AG04449 (cell line): ENCODE measurements around the gene HCK.

ENCODE experiments used
- CTCF ChIA-PET: fragments of 350-600 bp; formaldehyde crosslinking; extraction: SDS; loops from one replicate; lab custom pipeline; 2021; ENCODE audit warnings: antibody characterized with exemption; lab: Yijun Ruan, JAX
- POLR2A ChIA-PET: fragments of 400-600, 350-600 bp; formaldehyde crosslinking; extraction: SDS; loops from one replicate; lab custom pipeline; 2020; ENCODE audit warnings: antibody characterized with exemption, inconsistent platforms; lab: Yijun Ruan, JAX
- DNase-seq: peaks from one replicate; pipeline ENCODE4 v3.0.0-alpha.2; 2010; ENCODE audit warnings: low read depth, low spot score
- H3K4me3 ChIP-seq: 2 replicates; pipeline ENCODE4 v1.5.1; 2011; ENCODE audit warnings: low read depth, mild to moderate bottlenecking, control low read depth, low read length
- TF ChIP-seq, protein P1 (sequence below): IDR thresholded peaks from one replicate; pipeline ENCODE4 v1.5.1; 2011; ENCODE audit warnings: mild to moderate bottlenecking, moderate library complexity, low read length, control low read depth, inconsistent platforms; ENCODE audit not compliant: insufficient read depth; ENCODE audit errors: missing control alignments

The HCK gene

DNA sequence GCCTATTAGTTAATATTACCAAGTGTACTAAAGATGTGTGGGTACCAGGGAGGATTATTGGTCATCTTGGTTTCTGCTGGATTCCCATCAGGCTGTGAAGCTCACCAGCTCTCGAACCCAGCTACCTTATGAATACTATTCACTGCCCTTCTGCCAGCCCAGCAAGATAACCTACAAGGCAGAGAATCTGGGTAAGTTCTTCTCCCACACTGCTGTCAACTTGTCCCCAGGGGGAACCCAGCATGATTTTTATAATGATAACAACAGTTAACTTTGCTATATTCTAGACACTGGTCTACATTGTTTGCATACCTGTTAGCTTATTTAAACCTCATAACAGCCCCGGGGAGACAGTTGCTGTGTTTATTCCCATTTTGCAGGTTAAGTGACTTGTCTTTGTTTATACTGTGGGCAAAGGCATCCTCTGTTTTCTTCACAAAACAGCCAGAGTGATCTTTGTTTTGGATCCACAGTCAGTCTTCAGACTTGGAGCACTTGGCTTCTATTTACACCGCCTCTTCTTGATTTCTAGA is 84.0 kb downstream of the HCK start:
- ChIA-PET CTCF (no interaction called here), POLR2A (no interaction called here)
- TF ChIP-seq, protein P1, sequence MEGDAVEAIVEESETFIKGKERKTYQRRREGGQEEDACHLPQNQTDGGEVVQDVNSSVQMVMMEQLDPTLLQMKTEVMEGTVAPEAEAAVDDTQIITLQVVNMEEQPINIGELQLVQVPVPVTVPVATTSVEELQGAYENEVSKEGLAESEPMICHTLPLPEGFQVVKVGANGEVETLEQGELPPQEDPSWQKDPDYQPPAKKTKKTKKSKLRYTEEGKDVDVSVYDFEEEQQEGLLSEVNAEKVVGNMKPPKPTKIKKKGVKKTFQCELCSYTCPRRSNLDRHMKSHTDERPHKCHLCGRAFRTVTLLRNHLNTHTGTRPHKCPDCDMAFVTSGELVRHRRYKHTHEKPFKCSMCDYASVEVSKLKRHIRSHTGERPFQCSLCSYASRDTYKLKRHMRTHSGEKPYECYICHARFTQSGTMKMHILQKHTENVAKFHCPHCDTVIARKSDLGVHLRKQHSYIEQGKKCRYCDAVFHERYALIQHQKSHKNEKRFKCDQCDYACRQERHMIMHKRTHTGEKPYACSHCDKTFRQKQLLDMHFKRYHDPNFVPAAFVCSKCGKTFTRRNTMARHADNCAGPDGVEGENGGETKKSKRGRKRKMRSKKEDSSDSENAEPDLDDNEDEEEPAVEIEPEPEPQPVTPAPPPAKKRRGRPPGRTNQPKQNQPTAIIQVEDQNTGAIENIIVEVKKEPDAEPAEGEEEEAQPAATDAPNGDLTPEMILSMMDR: no peak
- DNase-seq: no peak
- H3K4me3 ChIP-seq: no peak overlapping the region

DNA sequence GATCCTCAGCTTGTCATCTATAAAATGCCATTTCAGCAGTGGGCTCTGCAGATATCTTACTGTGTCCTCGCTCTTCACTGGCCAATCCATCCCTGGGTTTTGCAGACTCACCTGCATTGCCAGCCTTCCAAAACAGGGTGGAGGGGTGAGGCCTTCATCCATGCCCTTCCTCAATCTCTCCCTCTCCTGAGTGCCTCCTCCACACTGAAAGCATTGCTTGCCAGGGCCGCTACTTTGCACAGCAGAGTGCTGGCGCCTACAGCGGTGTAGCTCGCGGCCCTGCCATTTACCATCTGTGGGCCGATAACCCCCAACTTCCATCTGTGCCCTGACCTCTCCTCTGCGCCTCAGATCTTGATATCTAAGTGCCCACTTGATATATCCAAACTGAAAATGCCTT is 86.9 kb downstream of the HCK start:
- DNase-seq: no peak
- TF ChIP-seq, protein P1: no peak
- no peak overlapping the region for H3K4me3 ChIP-seq
- ChIA-PET POLR2A (interaction anchor here (1.1 kb wide), 1 partner anchor 16 kb away, joined by 4 read pairs; no protein-coding TSS in a partner anchor), CTCF (no interaction called here)

DNA sequence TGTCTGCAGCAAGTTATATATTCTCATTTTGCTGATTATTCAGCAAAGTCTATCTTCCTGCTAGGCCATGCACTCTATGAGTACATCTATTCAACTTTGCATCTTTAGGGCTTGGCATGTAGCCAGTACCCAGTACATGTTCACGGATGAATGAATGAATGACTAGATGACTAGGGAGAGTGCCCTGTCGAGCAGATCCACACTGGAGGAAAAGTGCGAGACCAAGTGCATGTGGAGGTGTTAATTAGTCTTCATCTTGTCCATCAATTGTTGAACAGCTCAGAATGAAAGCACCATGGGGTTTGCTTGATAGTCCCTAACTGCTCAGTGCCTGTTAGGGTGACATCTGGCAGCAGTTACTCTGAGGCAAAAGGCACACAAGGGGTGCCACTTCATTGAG is 87.9 kb downstream of the HCK start:
- no peak overlapping the region for H3K4me3 ChIP-seq
- TF ChIP-seq, protein P1: no peak
- DNase-seq: no peak
- ChIA-PET POLR2A (no interaction called here), CTCF (no interaction called here)

DNA sequence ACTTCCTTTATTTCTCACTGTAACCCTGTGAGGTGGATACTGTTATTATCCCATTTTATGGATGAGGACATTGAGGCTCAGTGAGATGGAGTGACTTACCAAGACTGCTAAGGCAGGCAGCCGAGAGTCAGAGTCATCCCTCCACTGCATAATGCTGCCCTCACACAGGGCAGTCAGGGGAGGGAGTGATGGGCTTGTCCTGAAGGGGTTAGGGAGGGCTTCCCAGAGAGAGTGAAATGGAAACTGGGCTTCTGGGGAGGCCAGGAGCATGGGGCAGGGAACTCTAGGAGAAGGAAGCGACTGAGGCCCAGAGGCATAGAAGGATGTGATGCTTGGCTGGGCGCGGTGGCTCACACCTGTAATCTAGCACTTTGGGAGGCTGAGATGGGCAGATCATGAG is 88.6 kb downstream of the HCK start:
- POLR2A ChIA-PET: no interaction called here
- H3K4me3 ChIP-seq: no peak overlapping the region
- no peak for DNase-seq
- TF ChIP-seq, protein P1: no peak
- CTCF ChIA-PET: no interaction called here

DNA sequence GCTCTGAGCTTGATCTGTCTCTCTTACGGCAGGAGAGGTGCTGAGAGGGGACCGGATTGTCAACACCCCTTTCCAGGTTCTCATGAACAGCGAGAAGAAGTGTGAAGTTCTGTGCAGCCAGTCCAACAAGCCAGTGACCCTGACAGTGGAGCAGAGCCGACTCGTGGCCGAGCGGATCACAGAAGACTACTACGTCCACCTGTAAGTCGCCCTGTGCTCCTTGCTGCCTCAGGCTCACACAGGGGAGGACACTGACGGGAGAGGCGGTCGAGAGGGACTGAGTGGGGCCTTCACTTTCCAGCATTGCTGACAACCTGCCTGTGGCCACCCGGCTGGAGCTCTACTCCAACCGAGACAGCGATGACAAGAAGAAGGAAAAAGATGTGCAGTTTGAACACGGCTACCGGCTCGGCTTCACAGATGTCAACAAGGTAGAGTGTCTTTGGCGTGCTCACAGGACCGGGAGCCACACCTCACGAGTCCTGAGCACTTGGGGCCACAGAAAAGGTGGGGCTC is 89.5 kb downstream of the HCK start:
- POLR2A ChIA-PET: no interaction called here

DNA sequence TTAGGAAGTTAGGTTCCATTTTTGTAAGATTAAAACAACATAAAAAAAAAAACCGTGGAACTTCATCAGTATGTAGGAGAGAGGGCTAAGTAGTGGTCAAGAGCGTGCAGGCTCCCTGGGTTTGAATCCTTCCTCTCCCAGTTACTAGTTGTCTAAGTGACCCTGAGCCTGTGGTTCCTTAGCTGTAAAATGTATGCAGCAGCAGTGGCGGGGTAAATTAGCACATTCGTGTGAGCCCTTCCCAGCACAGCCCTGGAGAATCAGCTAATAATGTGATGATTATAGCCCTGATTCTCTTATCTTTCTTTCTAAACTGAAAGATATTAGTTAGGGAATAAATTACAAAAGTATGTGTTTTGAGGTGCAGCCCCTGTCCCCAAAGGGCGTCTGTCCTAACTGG is 90.0 kb downstream of the HCK start:
- no peak overlapping the region for H3K4me3 ChIP-seq
- POLR2A ChIA-PET: no interaction called here
- TF ChIP-seq, protein P1: no peak
- CTCF ChIA-PET: no interaction called here
- DNase-seq: no peak

More for the DNA sequence above, 89.5 kb downstream of the HCK start:
- TF ChIP-seq, protein P1: no peak
- no peak for DNase-seq
- no peak overlapping the region for H3K4me3 ChIP-seq
- CTCF ChIA-PET: no interaction called here
